G401 (cell line): ENCODE measurements around the gene RBCK1. TPM values are rescaled to one million over a fixed set of nuclear protein-coding genes. Genes with fewer than 3 reads are reported as not detected.
"Not testable (repeated sequence)": the region's sequence is repeated elsewhere in the genome, so short reads cannot be mapped to it uniquely, and the experiment has no call there.

Source experiments
- DNase-seq: peaks from one replicate; pipeline ENCODE4 v3.0.0-alpha.2; 2015; ENCODE audit warnings: low spot score
- in situ Hi-C: cut with HindIII; loops from 2 replicates; pipeline ENCODE4 v1.10.0; 2016; ENCODE audit warnings: low sequenced_read_pairs, mixed read lengths
- total RNA-seq: library from RNA; depleted of rRNA; stranded (reverse); fragments of >200 nt; shearing (Covaris generic); gene quantifications from 2 replicates; pipeline ENCODE4 v1.2.3, GENCODE V29; 2014

RBCK1 gene
- total RNA-seq, 1 experiment from 2014 or later = 58.5 TPM

DNA sequence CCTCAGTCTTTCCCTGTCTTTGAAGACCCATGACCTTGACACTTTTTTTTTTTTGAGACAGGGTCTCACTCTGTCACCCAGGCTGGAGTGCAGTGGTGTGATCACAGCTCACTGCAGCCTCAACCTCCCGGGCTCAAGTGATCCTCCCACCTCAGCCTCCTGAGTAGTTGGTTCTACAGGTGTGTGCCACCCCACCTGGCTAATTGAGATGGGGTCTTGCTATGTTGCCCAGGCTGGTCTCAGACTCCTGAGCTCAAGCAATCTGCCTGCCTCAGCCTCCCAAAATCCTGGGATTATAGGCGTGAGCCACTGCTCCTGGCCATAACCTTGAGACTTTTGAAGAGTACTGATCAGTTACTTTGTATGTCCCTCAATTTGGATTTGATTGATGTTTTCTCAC lies 14.8 kb upstream of the RBCK1 start:
- in situ Hi-C loops = not testable (repeated sequence)

DNA sequence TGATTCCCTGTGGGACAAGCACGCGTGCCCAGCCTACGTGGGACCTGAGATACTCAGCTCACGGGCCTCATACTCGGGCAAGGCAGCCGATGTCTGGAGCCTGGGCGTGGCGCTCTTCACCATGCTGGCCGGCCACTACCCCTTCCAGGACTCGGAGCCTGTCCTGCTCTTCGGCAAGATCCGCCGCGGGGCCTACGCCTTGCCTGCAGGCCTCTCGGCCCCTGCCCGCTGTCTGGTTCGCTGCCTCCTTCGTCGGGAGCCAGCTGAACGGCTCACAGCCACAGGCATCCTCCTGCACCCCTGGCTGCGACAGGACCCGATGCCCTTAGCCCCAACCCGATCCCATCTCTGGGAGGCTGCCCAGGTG lies 11.9 kb upstream of the RBCK1 start:
- in situ Hi-C loops = no loop called here
- DNase-seq = no peak

More for the DNA sequence above, 14.8 kb upstream of the RBCK1 start:
- DNase-seq = not testable (repeated sequence)

DNA sequence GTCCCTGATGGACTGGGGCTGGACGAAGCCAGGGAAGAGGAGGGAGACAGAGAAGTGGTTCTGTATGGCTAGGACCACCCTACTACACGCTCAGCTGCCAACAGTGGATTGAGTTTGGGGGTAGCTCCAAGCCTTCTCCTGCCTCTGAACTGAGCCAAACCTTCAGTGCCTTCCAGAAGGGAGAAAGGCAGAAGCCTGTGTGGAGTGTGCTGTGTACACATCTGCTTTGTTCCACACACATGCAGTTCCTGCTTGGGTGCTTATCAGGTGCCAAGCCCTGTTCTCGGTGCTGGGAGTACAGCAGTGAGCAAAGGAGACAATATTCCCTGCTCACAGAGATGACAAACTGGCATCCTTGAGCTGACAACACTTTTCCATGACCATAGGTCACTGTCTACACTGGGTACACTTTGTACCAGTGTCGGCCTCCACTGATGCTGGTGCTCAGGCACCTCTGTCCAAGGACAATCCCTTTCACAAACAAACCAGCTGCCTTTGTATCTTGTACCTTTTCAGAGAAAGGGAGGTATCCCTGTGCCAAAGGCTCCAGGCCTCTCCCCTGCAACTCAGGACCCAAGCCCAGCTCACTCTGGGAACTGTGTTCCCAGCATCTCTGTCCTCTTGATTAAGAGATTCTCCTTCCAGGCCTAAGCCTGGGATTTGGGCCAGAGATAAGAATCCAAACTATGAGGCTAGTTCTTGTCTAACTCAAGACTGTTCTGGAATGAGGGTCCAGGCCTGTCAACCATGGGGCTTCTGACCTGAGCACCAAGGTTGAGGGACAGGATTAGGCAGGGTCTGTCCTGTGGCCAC lies 11.3 kb upstream of the RBCK1 start:
- in situ Hi-C loops = no loop called here
- DNase-seq = no peak

GRCh38 chr20:397432-398237 lies 10.5 kb upstream of the RBCK1 start:
- DNase-seq = no peak
- in situ Hi-C loops = no loop called here

- in situ Hi-C loops = no loop called here
- no peak for DNase-seq
These were observed 8.9 kb upstream of the RBCK1 start for GRCh38 chr20:399182-399707.

DNA sequence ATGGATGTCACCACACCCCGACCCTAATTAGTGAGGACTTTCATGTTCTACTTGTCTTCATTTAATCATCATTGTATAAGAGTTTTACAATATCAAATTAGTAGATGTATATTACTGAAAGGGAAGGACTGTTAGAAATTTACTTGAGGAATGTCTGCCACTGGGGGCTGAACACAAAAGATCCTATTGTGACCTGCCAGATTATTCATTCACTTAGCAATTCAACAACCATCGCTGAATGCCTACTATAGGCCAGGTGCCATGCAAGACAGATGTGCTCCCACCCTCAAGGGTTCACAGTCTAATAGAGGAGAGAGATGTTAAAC lies 8.0 kb upstream of the RBCK1 start:
- DNase-seq = no peak

DNA sequence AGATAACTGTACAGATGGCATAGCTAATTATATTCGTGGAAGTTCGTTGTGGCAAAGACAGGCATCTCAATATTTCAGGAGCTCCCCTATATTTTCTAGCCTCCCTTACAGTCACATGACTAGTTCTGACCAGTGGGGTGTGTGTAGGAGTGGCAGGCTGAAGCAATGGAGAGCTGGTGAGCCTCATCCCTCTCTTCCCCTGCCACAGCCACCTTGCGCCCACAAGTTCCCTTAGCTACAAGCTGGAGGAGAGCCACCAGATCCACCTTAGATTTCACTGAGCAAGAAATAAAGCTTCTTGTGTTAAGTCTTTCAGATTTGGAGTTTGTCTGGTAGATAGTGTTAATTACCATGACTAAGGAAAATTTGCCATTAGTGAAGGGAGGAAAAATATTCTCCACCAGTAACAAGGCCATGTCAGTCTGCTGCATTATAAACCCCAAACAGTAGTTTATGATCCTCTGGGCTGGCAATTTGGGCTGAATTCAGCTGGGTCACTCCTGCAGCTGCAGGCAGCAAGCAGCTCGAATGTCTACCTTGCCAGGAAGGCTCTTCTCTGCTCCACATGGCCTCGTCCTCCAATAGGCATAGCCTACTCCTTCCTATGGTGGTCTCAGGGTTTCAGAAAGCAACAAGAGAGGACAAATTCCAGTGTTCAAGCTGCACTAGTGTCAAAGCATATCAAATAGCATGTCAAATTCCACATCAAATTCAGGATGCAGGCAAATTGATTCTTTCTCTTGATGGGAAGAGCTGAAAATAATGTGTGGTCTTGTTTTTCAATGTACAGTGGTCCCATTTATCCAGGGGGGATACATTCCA lies 7.4 kb upstream of the RBCK1 start:
- no peak for DNase-seq
- in situ Hi-C loops = no loop called here

More for the DNA sequence above, 8.0 kb upstream of the RBCK1 start:
- in situ Hi-C loops = no loop called here

- in situ Hi-C loops = no loop called here
- DNase-seq = no peak
These were observed 6.2 kb upstream of the RBCK1 start for GRCh38 chr20:401682-402495.

GRCh38 chr20:402496-402885 lies 5.6 kb upstream of the RBCK1 start:
- in situ Hi-C loops = no loop called here
- DNase-seq = no peak

- no peak for DNase-seq
- in situ Hi-C loops = no loop called here
These were observed 5.1 kb upstream of the RBCK1 start for GRCh38 chr20:402898-403581.

- in situ Hi-C loops = no loop called here
- no peak for DNase-seq
These were observed 4.5 kb upstream of the RBCK1 start for GRCh38 chr20:403582-403957.

- in situ Hi-C loops = no loop called here
- no peak for DNase-seq
These were observed 4.0 kb upstream of the RBCK1 start for GRCh38 chr20:404088-404487.

DNA sequence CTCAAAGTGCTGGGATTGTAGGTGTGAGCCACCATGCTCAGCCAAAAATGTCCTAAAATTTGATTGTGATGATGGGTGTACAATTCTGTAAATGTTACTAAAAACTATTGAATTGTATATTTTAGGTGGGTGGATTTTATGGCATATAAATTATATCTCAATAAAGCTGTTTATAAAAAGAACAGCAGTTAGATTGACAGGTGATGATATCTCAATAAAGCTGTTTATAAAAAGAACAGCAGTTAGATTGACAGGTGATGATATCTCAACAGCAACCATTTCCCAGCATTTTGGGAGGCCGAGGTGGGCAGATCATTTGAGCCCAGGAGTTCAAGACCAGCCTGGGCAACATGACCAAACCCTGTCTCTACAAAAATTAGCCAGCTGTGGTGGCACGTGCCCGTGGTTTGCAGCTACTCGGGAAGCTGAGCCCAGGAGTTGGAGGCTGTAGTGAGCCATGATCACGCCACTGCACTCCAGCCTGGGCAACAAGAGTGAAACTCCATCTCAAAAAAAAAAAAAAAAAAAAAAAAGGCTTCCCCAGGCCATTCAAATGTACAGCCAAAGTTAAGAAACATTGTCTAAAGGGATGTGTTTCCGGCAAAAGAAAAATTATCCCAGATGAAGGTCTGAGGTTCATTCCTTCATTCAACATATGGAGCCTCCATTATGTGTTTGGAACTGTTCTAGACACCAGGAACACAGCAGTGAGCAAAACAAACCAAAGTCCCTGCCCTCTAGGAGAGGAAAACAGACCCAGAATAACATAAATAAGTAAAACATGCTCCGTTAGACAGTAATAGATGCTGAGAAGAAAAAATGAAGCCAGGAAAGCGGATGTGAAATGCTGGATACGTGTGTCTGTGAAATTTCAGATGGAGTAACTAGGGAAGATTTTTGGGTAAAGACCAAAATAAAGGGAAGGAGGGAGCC lies 1.6 kb upstream of the RBCK1 start:
- in situ Hi-C loops = no loop called here
- DNase-seq = no peak

DNA sequence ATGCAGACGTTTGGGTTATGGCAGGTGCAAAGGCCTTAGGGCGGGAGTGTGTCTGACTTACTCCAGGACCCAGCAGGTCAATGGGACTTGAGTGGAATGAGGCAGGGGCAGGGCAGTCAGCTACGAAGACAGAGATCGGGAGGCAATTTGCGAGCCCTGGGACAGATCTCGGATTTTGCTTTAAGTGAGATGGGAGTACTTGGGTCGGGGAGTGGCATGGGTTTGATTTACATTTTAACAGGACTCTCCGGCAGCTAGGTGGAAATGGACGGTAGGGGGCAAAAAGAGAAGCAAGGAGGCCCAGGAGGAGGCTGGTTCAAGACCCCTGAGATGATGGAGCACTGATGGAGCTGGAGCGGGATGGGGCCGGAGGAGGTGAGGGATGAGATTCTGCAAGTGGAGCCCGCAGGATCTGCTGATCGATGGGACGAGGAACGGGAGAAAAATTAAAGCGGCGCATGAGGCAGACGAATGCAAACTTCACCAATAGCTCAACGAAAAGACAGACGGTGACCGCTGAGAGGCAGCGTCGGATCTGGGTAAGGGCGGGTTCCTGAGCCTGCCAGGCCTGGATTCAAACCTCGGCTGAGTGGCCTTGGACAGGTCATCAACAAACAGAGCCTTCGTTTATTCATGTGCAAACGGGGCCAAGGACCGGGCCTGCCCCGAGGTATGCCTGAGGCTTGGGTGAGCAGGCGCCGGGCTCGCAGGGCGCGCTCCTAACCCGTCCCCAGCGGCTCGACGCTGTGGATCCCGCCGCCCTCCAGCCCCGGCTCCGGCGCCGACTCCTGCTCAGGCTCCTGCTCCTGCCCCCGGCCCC lies 756 bp upstream of the RBCK1 start:
- DNase-seq = peak; percentile 81
- in situ Hi-C loops = no loop called here

- peak; percentile 25 for DNase-seq
- in situ Hi-C loops = no loop called here
These were observed 971 bp downstream of the RBCK1 start for GRCh38 chr20:408843-409696.
